Measurements from ENCODE around the gene CHERP. TPM values are rescaled to one million over a fixed set of nuclear protein-coding genes. Genes with fewer than 3 reads are reported as not detected.

Gene CHERP
- total and polyA plus RNA-seq, 2 of the 13 experiments (the other 11 are each of a cell fraction or from before 2014, with no cell fraction given) = 4.3 to 5.4 TPM

- TF ChIP-seq ZBTB40 (IDR thresholded peaks at IDR 0.05) = peak; percentile 75
- TF ChIP-seq ZBTB40 (CRISPR knock-in tag; IDR thresholded peaks at IDR 0.05) = no peak; the same call in 1 of the 2 replicates
- TF ChIP-seq BRF2 (CRISPR knock-in tag; IDR thresholded peaks at IDR 0.05) = no peak
- TF ChIP-seq ZBED4 (CRISPR knock-in tag; IDR thresholded peaks at IDR 0.05; ENCODE audit: borderline replicate concordance) = no peak
- TF ChIP-seq ZNF577 (CRISPR knock-in tag; IDR thresholded peaks at IDR 0.05; ENCODE audit: borderline replicate concordance, low read depth) = no peak
- no peak for TF ChIP-seq ZBTB8A (CRISPR knock-in tag; IDR thresholded peaks at IDR 0.05; ENCODE audit: borderline replicate concordance, low read depth)
- no peak for TF ChIP-seq RBM39 (IDR thresholded peaks at IDR 0.05; ENCODE audit: low read depth, low read length, poor library complexity, severe bottlenecking)
- peak; percentile 90 for TF ChIP-seq NFYC (CRISPR knock-in tag; IDR thresholded peaks at IDR 0.05)
- TF ChIP-seq NFKB2 (CRISPR knock-in tag; IDR thresholded peaks at IDR 0.05; ENCODE audit: borderline replicate concordance) = peak; percentile 75; the same call in 1 of the 2 replicates
- TF ChIP-seq CCDC6 (CRISPR knock-in tag; IDR thresholded peaks at IDR 0.05) = no peak
- TF ChIP-seq RARA (CRISPR knock-in tag; IDR thresholded peaks at IDR 0.05) = peak; percentile 48
- TF ChIP-seq U2AF2 (IDR thresholded peaks at IDR 0.05; ENCODE audit: low read depth, low read length) = no peak
Observed at GRCh38 chr19:16572332-16573211, 30.3 kb upstream of the CHERP start, which contains the start of gene SLC35E1 (continued).

All from HepG2 (cell line).